RWPE2 (cell line): ENCODE measurements around the gene OR2D3.
"Not testable (repeated sequence)": the region's sequence is repeated elsewhere in the genome, so short reads cannot be mapped to it uniquely, and the experiment has no call there.

Experiments used
- ATAC-seq: fragments of 200-7000 bp; cut with Tn5 transposase; 3 replicates; pipeline ENCODE4 v1.9.1; 2021; ENCODE audit warnings: low read depth
- DNase-seq: peaks from one replicate; pipeline ENCODE4 v3.0.0-alpha.2; 2020; ENCODE audit warnings: low spot score
- H3K27ac ChIP-seq: fragments of 450-650 bp; 2 replicates; pipeline ENCODE4 v1.5.1; 2017; ENCODE audit warnings: mild to moderate bottlenecking; ENCODE audit not compliant: poor library complexity, severe bottlenecking
- H3K27me3 ChIP-seq: fragments of 250-450 bp; sonication (Bioruptor Pico); 2 replicates; pipeline ENCODE4 v1.5.1; 2021; ENCODE audit warnings: mild to moderate bottlenecking, moderate library complexity; ENCODE audit not compliant: insufficient read depth, poor library complexity, severe bottlenecking
- H3K36me3 ChIP-seq: fragments of 250-450 bp; sonication (Bioruptor Pico); 2 replicates; pipeline ENCODE4 v1.5.1; 2020; ENCODE audit warnings: low read depth, mild to moderate bottlenecking, moderate library complexity
- H3K4me1 ChIP-seq: fragments of 250-450 bp; sonication (Bioruptor Pico); 2 replicates; pipeline ENCODE4 v1.5.1; 2021; ENCODE audit warnings: mild to moderate bottlenecking, moderate library complexity; ENCODE audit not compliant: insufficient read depth, poor library complexity, severe bottlenecking
- H3K4me3 ChIP-seq: fragments of 250-450 bp; sonication (Bioruptor Pico); 2 replicates; pipeline ENCODE4 v1.5.1; 2021; ENCODE audit warnings: mild to moderate bottlenecking, moderate library complexity; ENCODE audit not compliant: severe bottlenecking
- H3K9me3 ChIP-seq: fragments of 250-450 bp; sonication (Bioruptor Pico); 2 replicates; pipeline ENCODE4 v1.5.1; 2021; ENCODE audit warnings: mild to moderate bottlenecking, moderate library complexity; ENCODE audit not compliant: severe bottlenecking
- TF ChIP-seq, protein P1 (sequence below): fragments of 450-650 bp; IDR thresholded peaks from one replicate; pipeline ENCODE4 v1.5.1; 2017; ENCODE audit warnings: mild to moderate bottlenecking, moderate library complexity; ENCODE audit not compliant: poor library complexity, severe bottlenecking

Gene OR2D3

GRCh38 chr11:6894097-6894496, 26.7 kb upstream of the OR2D3 start:
- Histone ChIP-seq H3K27ac (no peak overlapping the region), H3K27me3 (no peaks in the 10 kb centered on the region), H3K4me3 (no peak overlapping the region), H3K4me1 (no peaks in the 10 kb centered on the region), H3K36me3 (no peaks in the 10 kb centered on the region), H3K9me3 (no peaks in the 10 kb centered on the region)
- DNase-seq (no peak), ATAC-seq (0 out of 3 replicates have a peak, but pooled peaks have one; percentile 29)
- TF ChIP-seq, protein P1, sequence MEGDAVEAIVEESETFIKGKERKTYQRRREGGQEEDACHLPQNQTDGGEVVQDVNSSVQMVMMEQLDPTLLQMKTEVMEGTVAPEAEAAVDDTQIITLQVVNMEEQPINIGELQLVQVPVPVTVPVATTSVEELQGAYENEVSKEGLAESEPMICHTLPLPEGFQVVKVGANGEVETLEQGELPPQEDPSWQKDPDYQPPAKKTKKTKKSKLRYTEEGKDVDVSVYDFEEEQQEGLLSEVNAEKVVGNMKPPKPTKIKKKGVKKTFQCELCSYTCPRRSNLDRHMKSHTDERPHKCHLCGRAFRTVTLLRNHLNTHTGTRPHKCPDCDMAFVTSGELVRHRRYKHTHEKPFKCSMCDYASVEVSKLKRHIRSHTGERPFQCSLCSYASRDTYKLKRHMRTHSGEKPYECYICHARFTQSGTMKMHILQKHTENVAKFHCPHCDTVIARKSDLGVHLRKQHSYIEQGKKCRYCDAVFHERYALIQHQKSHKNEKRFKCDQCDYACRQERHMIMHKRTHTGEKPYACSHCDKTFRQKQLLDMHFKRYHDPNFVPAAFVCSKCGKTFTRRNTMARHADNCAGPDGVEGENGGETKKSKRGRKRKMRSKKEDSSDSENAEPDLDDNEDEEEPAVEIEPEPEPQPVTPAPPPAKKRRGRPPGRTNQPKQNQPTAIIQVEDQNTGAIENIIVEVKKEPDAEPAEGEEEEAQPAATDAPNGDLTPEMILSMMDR: no peak

DNA sequence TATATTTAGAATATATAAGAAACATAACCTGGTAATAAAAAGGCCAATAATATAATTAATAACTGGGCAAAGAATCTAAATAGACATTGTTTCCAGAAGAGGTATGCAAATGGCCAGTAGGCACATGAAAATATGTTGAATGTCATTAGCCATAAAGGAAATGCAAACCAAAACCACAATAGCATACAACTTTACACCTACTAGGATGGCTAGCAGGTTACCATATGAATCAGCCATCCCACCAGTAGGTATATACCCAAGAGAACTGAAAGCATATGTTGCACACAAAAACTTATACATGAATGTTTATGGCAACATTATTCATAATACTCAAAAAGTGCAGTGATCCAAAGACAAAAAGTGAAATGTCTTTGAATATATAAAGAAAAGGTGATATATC, 25.8 kb upstream of the OR2D3 start:
- H3K4me3 ChIP-seq: no peak overlapping the region
- H3K9me3 ChIP-seq: no peaks in the 10 kb centered on the region
- ATAC-seq (no peak), DNase-seq (no peak)
- TF ChIP-seq, protein P1: no peak
- H3K27me3 ChIP-seq: no peaks in the 10 kb centered on the region
- no peak overlapping the region for H3K27ac ChIP-seq
- no peaks in the 10 kb centered on the region for H3K4me1 ChIP-seq
- H3K36me3 ChIP-seq: no peaks in the 10 kb centered on the region

DNA sequence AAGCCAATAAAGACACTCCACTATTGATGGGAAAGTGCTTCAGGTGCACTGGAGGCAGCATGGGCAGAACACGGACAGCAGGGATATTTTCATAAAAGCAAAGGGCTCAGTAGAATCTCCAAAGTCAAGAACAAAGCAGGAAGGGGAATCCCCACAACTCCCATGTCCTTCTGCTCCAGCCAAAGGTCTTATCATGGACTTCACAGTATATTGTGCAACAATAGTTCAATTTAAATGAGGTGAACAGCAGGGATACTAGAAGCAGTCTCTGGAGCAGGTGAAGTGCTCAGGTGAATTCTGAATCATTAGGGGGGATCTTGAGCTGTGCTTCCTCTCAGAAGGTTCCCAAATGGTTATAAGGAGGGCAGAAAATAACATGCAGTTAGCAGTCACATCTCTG, 21.9 kb upstream of the OR2D3 start:
- DNase-seq (no peak), ATAC-seq (no peak)
- H3K27ac ChIP-seq: no peak overlapping the region
- TF ChIP-seq, protein P1: no peak
- H3K36me3 ChIP-seq: no peaks in the 10 kb centered on the region
- H3K9me3 ChIP-seq: no peaks in the 10 kb centered on the region
- H3K4me3 ChIP-seq: no peak overlapping the region
- no peaks in the 10 kb centered on the region for H3K4me1 ChIP-seq
- H3K27me3 ChIP-seq: no peaks in the 10 kb centered on the region

- no peaks in the 10 kb centered on the region for H3K36me3 ChIP-seq
- no peak overlapping the region for H3K4me3 ChIP-seq
- no peak overlapping the region for H3K27ac ChIP-seq
- H3K9me3 ChIP-seq: no peaks in the 10 kb centered on the region
- DNase-seq: no peak
- ATAC-seq: no peak; the same call in 2 of the 3 replicates
- no peaks in the 10 kb centered on the region for H3K4me1 ChIP-seq
- H3K27me3 ChIP-seq: no peaks in the 10 kb centered on the region
- TF ChIP-seq, protein P1: peak; percentile 33
Measured at GRCh38 chr11:6900327-6900999, 20.3 kb upstream of the OR2D3 start.

DNA sequence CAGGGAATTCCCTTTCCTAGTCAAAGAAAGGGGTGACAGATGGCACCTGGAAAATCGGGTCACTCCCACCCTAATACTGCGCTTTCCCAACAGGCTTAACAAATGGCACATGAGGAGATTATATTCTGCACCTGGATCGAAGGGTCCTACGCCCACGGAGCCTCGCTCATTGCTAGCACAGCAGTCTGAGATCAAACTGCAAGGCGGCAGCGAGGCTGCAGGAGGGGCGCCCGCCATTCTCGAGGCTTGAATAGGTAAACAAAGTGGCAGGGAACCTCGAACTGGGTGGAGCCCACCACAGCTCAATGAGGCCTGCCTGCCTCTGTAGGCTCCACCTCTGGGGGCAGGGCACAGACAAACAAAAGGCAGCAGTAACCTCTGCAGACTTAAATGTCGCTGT, 16.0 kb upstream of the OR2D3 start:
- H3K36me3 ChIP-seq, H3K9me3 ChIP-seq, DNase-seq, ATAC-seq, H3K27ac ChIP-seq, H3K27me3 ChIP-seq, H3K4me1 ChIP-seq, H3K4me3 ChIP-seq: not testable (repeated sequence)
